Fibroblast of villous mesenchyme (primary cell): ENCODE data around the gene HMGXB3. TPM values are rescaled to one million over a fixed set of nuclear protein-coding genes. Genes with fewer than 3 reads are reported as not detected.
"Not testable (repeated sequence)": the region's sequence is repeated elsewhere in the genome, so short reads cannot be mapped to it uniquely, and the experiment has no call there.

Experiments
- DNase-seq: peaks from one replicate; pipeline ENCODE4 v3.0.0-alpha.2; 2010; ENCODE audit warnings: low read depth
- H3K4me3 ChIP-seq: 2 replicates; pipeline ENCODE4 v1.5.1; 2011; ENCODE audit warnings: low read depth, mild to moderate bottlenecking, low read length
- total RNA-seq: library from RNA; depleted of rRNA; stranded (reverse); fragments of >200 nt; gene quantifications from 2 replicates; pipeline ENCODE4 v1.2.3, GENCODE V29; 2012
- TF ChIP-seq, protein P1 (sequence below): IDR thresholded peaks from 2 replicates; pipeline ENCODE4 v1.5.1; 2012; ENCODE audit warnings: low read depth, mild to moderate bottlenecking, low read length; ENCODE audit not compliant: insufficient read depth

Gene HMGXB3
- total RNA-seq, 1 donor: 45.3 TPM

DNA sequence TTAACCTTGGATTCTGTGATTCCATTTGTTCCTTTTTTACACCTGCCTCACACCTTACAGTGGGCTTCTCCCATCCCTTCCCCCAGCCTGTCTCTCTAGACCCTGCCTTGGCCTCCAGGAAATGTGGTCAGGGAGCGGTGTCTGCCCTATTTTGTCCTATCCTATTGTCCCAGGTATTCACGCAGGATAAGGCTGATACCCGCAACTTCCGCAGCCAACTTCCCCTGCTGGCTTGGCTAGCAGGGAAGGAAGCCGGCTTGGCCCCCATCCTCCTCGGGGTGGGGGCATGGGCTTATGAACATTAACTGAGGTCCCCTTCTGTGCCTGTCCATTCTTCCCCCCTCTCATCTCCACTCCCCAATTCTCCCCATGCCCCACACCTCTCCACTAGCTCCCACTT is 82.3 kb downstream of the HMGXB3 start:
- TF ChIP-seq, protein P1, sequence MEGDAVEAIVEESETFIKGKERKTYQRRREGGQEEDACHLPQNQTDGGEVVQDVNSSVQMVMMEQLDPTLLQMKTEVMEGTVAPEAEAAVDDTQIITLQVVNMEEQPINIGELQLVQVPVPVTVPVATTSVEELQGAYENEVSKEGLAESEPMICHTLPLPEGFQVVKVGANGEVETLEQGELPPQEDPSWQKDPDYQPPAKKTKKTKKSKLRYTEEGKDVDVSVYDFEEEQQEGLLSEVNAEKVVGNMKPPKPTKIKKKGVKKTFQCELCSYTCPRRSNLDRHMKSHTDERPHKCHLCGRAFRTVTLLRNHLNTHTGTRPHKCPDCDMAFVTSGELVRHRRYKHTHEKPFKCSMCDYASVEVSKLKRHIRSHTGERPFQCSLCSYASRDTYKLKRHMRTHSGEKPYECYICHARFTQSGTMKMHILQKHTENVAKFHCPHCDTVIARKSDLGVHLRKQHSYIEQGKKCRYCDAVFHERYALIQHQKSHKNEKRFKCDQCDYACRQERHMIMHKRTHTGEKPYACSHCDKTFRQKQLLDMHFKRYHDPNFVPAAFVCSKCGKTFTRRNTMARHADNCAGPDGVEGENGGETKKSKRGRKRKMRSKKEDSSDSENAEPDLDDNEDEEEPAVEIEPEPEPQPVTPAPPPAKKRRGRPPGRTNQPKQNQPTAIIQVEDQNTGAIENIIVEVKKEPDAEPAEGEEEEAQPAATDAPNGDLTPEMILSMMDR: no peak
- no peak for DNase-seq
- H3K4me3 ChIP-seq: no peak overlapping the region

DNA sequence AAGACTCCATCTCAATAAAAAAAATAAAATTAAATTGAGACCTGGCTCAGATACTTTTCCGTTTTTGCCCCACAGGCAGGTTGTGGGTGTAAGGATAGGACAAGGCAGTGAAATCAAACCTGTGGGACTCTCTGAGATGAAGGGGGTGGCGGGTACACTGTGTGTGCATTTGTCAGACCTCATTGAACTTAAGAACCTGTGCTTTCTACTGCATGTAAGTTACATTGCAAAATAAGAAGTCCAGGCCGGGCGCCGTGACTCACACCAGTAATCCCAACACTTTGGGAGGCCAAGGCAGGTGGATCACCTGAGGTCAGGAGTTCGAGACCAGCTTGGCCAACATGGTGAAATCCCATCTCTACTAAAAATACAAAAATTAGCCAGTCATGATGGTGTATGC is 84.2 kb downstream of the HMGXB3 start:
- not testable (repeated sequence) for H3K4me3 ChIP-seq, DNase-seq

DNA sequence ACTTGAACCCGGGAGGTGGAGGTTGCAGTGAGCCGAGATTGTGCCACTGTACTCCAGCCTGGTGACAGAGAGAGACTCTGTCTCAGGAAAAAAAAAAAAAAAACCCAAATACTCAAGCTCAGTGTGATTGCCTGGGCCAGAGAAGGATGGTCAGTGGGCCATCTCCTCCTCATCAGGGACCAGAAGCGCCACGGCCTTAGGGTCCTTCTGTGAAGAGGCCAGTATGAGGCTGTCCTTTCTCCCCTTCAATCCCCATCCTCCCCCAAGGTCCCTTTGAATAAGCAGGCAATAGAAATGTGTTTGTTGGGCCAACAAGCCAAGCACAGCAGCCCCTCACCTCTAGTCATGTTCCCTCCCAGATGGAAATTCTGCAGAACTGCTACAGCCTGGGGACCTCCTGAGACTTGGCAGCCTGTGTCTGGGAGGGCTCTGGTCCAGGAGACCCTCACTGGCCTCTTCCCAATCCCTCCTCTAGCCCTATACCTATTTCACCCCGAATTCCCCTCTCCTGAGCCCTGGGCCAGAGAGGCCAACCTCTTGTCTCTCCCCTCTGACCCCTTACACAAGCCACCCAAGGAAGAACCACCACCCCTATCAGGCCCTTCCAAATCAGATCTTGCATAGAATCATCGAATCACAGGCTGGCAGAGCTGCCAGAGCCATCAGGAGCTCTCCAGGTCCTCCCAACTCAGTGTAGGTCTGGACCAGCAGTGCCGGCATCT is 84.8 kb downstream of the HMGXB3 start:
- no peak for DNase-seq
- TF ChIP-seq, protein P1: no peak
- no peak overlapping the region for H3K4me3 ChIP-seq

DNA sequence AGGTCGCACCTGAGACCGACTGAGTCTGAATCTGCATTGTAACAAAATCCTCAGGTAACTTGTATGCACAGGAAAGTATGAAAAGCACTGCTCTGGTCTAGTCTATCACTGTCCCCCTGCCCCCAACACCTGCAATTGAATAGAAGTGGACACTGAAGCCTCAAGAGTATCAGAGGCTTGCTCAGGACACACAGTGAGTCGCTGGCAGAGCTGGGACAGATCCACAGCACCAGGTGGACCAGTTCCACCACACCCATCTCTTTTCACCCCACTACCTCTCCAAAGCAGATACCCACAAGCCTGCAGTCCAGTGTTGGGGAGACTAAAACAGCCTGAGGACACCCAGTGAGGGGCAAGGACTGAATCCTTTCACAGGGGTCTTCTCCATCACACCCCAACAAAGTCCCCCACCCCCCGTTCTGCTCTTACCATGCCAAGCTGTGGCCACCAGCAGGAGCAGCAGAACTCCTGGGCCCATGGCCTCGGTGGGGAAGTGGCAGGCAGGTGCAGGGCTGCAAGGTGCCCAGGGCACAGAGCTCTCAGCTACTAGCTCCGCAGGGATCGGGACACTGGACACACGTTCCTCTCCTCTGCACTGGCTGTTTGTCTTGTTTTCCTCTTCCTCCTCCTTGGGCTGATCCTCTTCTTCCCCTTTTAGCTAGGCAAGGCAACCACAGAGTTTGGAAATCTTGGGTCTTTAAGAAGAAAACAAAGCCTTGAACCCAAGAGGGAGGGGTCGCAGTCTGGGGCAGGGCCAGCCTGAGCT is 85.6 kb downstream of the HMGXB3 start, which contains the start of gene CSF1R:
TSS of gene CSF1R (minus strand) at position 605 of the 766 bp plus-strand sequence. CDS start at position 478, 127 bp downstream.
- TF ChIP-seq, protein P1: no peak
- no peak within 1 kb of the TSS for H3K4me3 ChIP-seq
- DNase-seq: no peak

DNA sequence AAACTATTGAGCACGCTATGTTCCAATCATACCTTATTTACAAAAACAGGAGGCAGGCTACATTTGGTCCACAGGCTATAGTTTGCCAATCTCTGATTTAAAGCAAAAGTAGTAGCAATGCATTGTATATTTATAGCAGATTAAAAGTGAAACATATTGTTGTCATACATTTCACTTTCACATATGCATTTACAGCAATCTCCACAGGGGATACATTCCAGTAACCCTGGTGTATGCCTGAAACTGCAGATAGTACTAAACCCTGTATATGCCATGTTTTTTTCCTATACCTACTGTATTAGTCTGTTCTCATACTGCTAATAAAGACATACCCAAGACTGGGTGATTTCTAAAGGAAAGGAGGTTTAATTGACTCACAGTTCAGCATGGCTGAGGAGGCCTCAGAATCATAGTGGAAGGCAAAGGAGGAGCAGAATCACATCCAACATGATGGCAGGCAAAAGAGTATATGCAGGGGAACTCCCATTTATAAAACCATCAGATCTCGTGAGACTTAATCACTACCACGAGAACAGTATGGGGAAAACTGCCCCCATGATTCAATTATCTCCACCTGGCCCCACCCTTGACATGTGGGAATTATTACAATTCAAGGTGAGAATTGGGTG is 91.7 kb downstream of the HMGXB3 start:
- no peak for DNase-seq
- TF ChIP-seq, protein P1: no peak
- H3K4me3 ChIP-seq: no peak overlapping the region

DNA sequence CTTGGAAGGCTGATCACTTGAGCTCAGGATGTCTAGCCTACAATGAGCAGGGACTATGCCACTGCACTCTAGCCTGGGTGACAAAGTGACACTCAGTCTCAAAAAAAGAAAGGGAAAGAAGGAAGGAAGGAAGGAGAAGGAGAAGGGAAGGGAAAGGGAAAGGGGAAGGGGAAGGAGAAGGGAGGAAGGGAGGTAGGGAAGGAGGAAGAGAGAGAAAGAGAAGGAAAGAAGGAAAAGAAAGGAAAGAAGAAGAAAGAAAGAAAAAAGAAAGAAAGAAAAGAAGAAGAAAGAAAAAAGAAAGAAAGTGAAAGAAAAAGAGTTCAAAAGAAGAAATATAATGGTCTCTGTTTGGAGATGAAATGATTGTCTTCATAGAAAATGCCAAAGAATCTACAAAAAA is 96.6 kb downstream of the HMGXB3 start:
- H3K4me3 ChIP-seq: no peak overlapping the region
- no peak for DNase-seq
- TF ChIP-seq, protein P1: no peak

DNA sequence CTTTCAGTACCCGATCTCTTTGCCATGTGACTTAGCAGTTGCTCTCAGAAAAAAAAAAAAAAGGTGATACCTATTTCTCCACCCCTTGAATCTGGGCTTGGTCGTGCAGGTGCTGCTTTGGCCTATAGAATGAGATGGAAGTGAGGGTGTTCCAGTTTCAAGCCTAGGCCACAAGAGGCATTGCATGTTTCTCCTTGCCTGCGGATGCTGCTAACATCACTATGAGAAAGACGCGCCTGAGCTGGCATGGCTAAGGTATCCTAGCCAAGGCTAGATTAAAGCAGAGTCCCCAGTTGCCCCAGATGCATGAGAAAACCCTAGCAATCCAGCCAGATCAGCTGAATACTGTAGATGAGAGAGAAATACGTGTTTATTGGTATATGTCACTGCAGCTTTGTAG is 100.5 kb downstream of the HMGXB3 start:
- DNase-seq: no peak
- H3K4me3 ChIP-seq: no peak overlapping the region
- TF ChIP-seq, protein P1: no peak
